Measurements from ENCODE around the gene CFAP46.

GRCh38 chr10:132983252-132984007, 41.1 kb upstream of the CFAP46 start:
- TF ChIP-seq CTCF (IDR thresholded peaks at IDR 0.05) (no peak), POLR2A (IDR thresholded peaks at IDR 0.05) (no peak)

All from esophagus squamous epithelium (tissue), 4 donors.